Trophoblast cell (in vitro differentiated cells and primary cell): Measurements from ENCODE around the gene FHIT.

Experiments used
- DNase-seq, 2 donors: peaks; one replicate each; pipeline ENCODE4 v3.0.0-alpha.2; 2016
- H2AFZ ChIP-seq: 2 replicates; pipeline ENCODE4 v1.6.1; 2013; ENCODE audit warnings: low read length, moderate library complexity, mild to moderate bottlenecking; ENCODE audit not compliant: insufficient read depth, poor library complexity
- H2AK5ac ChIP-seq: 2 replicates; pipeline ENCODE4 v1.6.1; 2013; ENCODE audit warnings: mild to moderate bottlenecking, low read length
- H2BK120ac ChIP-seq: 2 replicates; pipeline ENCODE4 v1.6.1; 2013; ENCODE audit warnings: low read length, mild to moderate bottlenecking, moderate library complexity; ENCODE audit not compliant: insufficient read depth, poor library complexity
- H2BK12ac ChIP-seq: 2 replicates; pipeline ENCODE4 v1.6.1; 2013; ENCODE audit warnings: mild to moderate bottlenecking, low read length, moderate library complexity
- H2BK5ac ChIP-seq: 2 replicates; pipeline ENCODE4 v1.6.1; 2013; ENCODE audit warnings: low read length, low read depth, moderate library complexity, mild to moderate bottlenecking; ENCODE audit not compliant: poor library complexity
- H3K14ac ChIP-seq: 2 replicates; pipeline ENCODE4 v1.6.1; 2013; ENCODE audit warnings: mild to moderate bottlenecking, low read length
- H3K18ac ChIP-seq: 2 replicates; pipeline ENCODE4 v1.6.1; 2013; ENCODE audit warnings: mild to moderate bottlenecking, low read length
- H3K23ac ChIP-seq: 2 replicates; pipeline ENCODE4 v1.6.1; 2013; ENCODE audit warnings: low read length
- H3K27ac ChIP-seq: 2 replicates; pipeline ENCODE4 v1.5.1; 2013; ENCODE audit warnings: low read depth, mild to moderate bottlenecking, inconsistent platforms, low read length, moderate library complexity
- H3K27me3 ChIP-seq: 2 replicates; pipeline ENCODE4 v1.6.1; 2013; ENCODE audit warnings: inconsistent platforms, mild to moderate bottlenecking, low read length, moderate library complexity; ENCODE audit not compliant: insufficient read depth
- H3K36me3 ChIP-seq, 2 experiments: 1 replicate in 1 of 2; 2 replicates in 1 of 2; pipeline ENCODE4 v1.6.1; 2013; ENCODE audit warnings: low read length in 2 of 2, mild to moderate bottlenecking in 2 of 2, moderate library complexity in 1 of 2; ENCODE audit not compliant: insufficient read depth in 2 of 2, control insufficient read depth in 1 of 2
- H3K4ac ChIP-seq: 2 replicates; pipeline ENCODE4 v1.6.1; 2013; ENCODE audit warnings: low read depth, mild to moderate bottlenecking, low read length, moderate library complexity
- H3K4me1 ChIP-seq, 2 experiments: 1 replicate in 1 of 2; 2 replicates in 1 of 2; pipeline ENCODE4 v1.6.1; 2013; ENCODE audit warnings: low read length in 2 of 2, mild to moderate bottlenecking in 2 of 2, moderate library complexity in 1 of 2; ENCODE audit not compliant: insufficient read depth in 2 of 2, control insufficient read depth in 1 of 2
- H3K4me2 ChIP-seq: 2 replicates; pipeline ENCODE4 v1.6.1; 2013; ENCODE audit warnings: inconsistent platforms, mild to moderate bottlenecking, low read length, moderate library complexity
- H3K4me3 ChIP-seq: 2 replicates; pipeline ENCODE4 v1.5.1; 2013; ENCODE audit warnings: mild to moderate bottlenecking, low read depth, low read length, inconsistent platforms
- H3K79me1 ChIP-seq: one replicate; pipeline ENCODE4 v1.6.1; 2013; ENCODE audit warnings: low read length
- H3K79me2 ChIP-seq: 2 replicates; pipeline ENCODE4 v1.6.1; 2013; ENCODE audit warnings: low read length, mild to moderate bottlenecking; ENCODE audit not compliant: control insufficient read depth, insufficient read depth, poor library complexity
- H3K9ac ChIP-seq: 2 replicates; pipeline ENCODE4 v1.6.1; 2013; ENCODE audit warnings: mild to moderate bottlenecking, low read length
- H3K9me3 ChIP-seq: 2 replicates; pipeline ENCODE4 v1.6.1; 2013; ENCODE audit warnings: low read depth, mild to moderate bottlenecking, control low read depth, inconsistent platforms, low read length; ENCODE audit not compliant: insufficient read depth
- H4K12ac ChIP-seq: 2 replicates; pipeline ENCODE4 v1.6.1; 2013; ENCODE audit warnings: low read depth, mild to moderate bottlenecking, low read length, moderate library complexity
- H4K8ac ChIP-seq: 2 replicates; pipeline ENCODE4 v1.6.1; 2013; ENCODE audit warnings: low read depth, mild to moderate bottlenecking, low read length, moderate library complexity
- H4K91ac ChIP-seq: one replicate; pipeline ENCODE4 v1.6.1; 2013; ENCODE audit warnings: low read depth, mild to moderate bottlenecking, low read length, moderate library complexity
- WGBS: extraction: QIAGEN DNeasy Blood & Tissue Kit; methylation state at CpG from one replicate; pipeline ENCODE4 v1.1.7; 2013; ENCODE audit warnings: missing lambda C conversion rate; ENCODE audit not compliant: insufficient read length, insufficient coverage; ENCODE audit errors: extremely low coverage; 5-methylcytosine and 5-hydroxymethylcytosine counted together

FHIT gene

GRCh38 chr3:60424034-60424433 is 827.2 kb downstream of the FHIT start:
- Histone ChIP-seq H2AK5ac (no peak overlapping the region), H3K79me2 (no peaks in the 10 kb centered on the region), H3K4me1 (no peaks in the 10 kb centered on the region), H2BK12ac (no peak overlapping the region), H4K12ac (no peak overlapping the region), H3K18ac (no peak overlapping the region), H3K23ac (no peak overlapping the region), H2BK5ac (no peak overlapping the region), H2AFZ (no peak overlapping the region), H2BK120ac (no peak overlapping the region), H3K27me3 (no peaks in the 10 kb centered on the region), H3K4ac (no peak overlapping the region), H3K79me1 (no peaks in the 10 kb centered on the region), H3K9ac (no peak overlapping the region), H3K36me3 (no peaks in the 10 kb centered on the region), H3K27ac (no peak overlapping the region), H3K4me3 (no peak overlapping the region), H3K14ac (no peak overlapping the region), H3K4me2 (no peak overlapping the region), H4K8ac (no peak overlapping the region), H3K9me3 (no peaks in the 10 kb centered on the region), H4K91ac (no peak overlapping the region)
- no CpG with 5 or more reads among the region's 3 CpGs for WGBS
- no peak for DNase-seq

- H3K4me2 ChIP-seq, result no peak overlapping the region
- WGBS, result no CpG with 5 or more reads among the region's 1 CpG
These were observed 827.7 kb downstream of the FHIT start for GRCh38 chr3:60423556-60423955.

GRCh38 chr3:60421749-60422446 is 829.4 kb downstream of the FHIT start:
- Histone ChIP-seq H4K8ac (no peak overlapping the region), H3K4me3 (no peak overlapping the region), H3K79me1 (no peaks in the 10 kb centered on the region), H2AFZ (no peak overlapping the region), H2AK5ac (no peak overlapping the region), H2BK120ac (no peak overlapping the region), H3K36me3 (no peaks in the 10 kb centered on the region), H3K18ac (no peak overlapping the region), H4K12ac (no peak overlapping the region), H3K4me1 (no peaks in the 10 kb centered on the region), H3K14ac (no peak overlapping the region), H3K9me3 (no peaks in the 10 kb centered on the region), H2BK5ac (no peak overlapping the region), H3K27me3 (no peaks in the 10 kb centered on the region), H4K91ac (no peak overlapping the region), H3K23ac (no peak overlapping the region), H3K27ac (no peak overlapping the region), H3K9ac (no peak overlapping the region), H3K79me2 (no peaks in the 10 kb centered on the region), H3K4ac (no peak overlapping the region), H2BK12ac (no peak overlapping the region), H3K4me2 (no peak overlapping the region)
- DNase-seq, result peak in 1 of 2 donors; percentile 63
- WGBS, result no CpG with 5 or more reads among the region's 3 CpGs

More at GRCh38 chr3:60423556-60423955, 827.7 kb downstream of the FHIT start:
- H3K9ac ChIP-seq, result no peak overlapping the region
- no peak overlapping the region for H3K23ac ChIP-seq
- no peak overlapping the region for H2BK12ac ChIP-seq
- H2AFZ ChIP-seq, result no peak overlapping the region
- H3K36me3 ChIP-seq, result no peaks in the 10 kb centered on the region
- H3K27ac ChIP-seq, result no peak overlapping the region
- H3K4me3 ChIP-seq, result no peak overlapping the region
- no peak overlapping the region for H4K12ac ChIP-seq
- H3K79me2 ChIP-seq, result no peaks in the 10 kb centered on the region
- H2AK5ac ChIP-seq, result no peak overlapping the region
- H3K14ac ChIP-seq, result no peak overlapping the region
- no peak overlapping the region for H4K91ac ChIP-seq
- no peak overlapping the region for H2BK120ac ChIP-seq
- H3K4me1 ChIP-seq, result no peaks in the 10 kb centered on the region
- no peak overlapping the region for H3K4ac ChIP-seq
- H3K27me3 ChIP-seq, result no peaks in the 10 kb centered on the region
- H3K9me3 ChIP-seq, result no peaks in the 10 kb centered on the region
- H3K79me1 ChIP-seq, result no peaks in the 10 kb centered on the region
- no peak overlapping the region for H2BK5ac ChIP-seq
- no peak overlapping the region for H3K18ac ChIP-seq
- DNase-seq, result peak in 1 of 2 donors; percentile 35
- H4K8ac ChIP-seq, result no peak overlapping the region

GRCh38 chr3:60417576-60417975 is 833.7 kb downstream of the FHIT start:
- H3K4ac ChIP-seq, result no peak overlapping the region
- H2BK120ac ChIP-seq, result no peak overlapping the region
- no peak for DNase-seq
- no peak overlapping the region for H2BK12ac ChIP-seq
- H3K4me1 ChIP-seq, result no peaks in the 10 kb centered on the region
- H3K23ac ChIP-seq, result no peak overlapping the region
- no CpG with 5 or more reads among the region's 4 CpGs for WGBS
- no peaks in the 10 kb centered on the region for H3K36me3 ChIP-seq
- H3K79me1 ChIP-seq, result no peaks in the 10 kb centered on the region
- no peak overlapping the region for H3K27ac ChIP-seq
- H4K12ac ChIP-seq, result no peak overlapping the region
- no peak overlapping the region for H3K4me2 ChIP-seq
- H3K9ac ChIP-seq, result no peak overlapping the region
- no peak overlapping the region for H2AFZ ChIP-seq
- no peak overlapping the region for H4K8ac ChIP-seq
- H3K9me3 ChIP-seq, result no peaks in the 10 kb centered on the region
- H4K91ac ChIP-seq, result no peak overlapping the region
- H3K4me3 ChIP-seq, result no peak overlapping the region
- H3K27me3 ChIP-seq, result no peaks in the 10 kb centered on the region
- no peak overlapping the region for H3K18ac ChIP-seq
- no peak overlapping the region for H3K14ac ChIP-seq
- no peak overlapping the region for H2BK5ac ChIP-seq
- H2AK5ac ChIP-seq, result no peak overlapping the region
- H3K79me2 ChIP-seq, result no peaks in the 10 kb centered on the region
